Nephron (organoid): ENCODE results near the gene FRMD6.

Source experiments
- H3K27ac Mint-ChIP-seq, 3 experiments: 2 replicates each; pipeline ENCODE4 v1.8.0; 2020; ENCODE audit warnings: mixed read lengths in 3 of 3, mild to moderate bottlenecking in 2 of 3, moderate library complexity in 1 of 3
- H3K27me3 Mint-ChIP-seq: 2 replicates; pipeline ENCODE4 v1.8.0; 2021; ENCODE audit warnings: low read depth, mild to moderate bottlenecking, moderate library complexity, mixed read lengths
- H3K36me3 Mint-ChIP-seq: 2 replicates; pipeline ENCODE4 v1.8.0; 2020; ENCODE audit warnings: low read depth, mixed read lengths
- H3K4me1 Mint-ChIP-seq: 2 replicates; pipeline ENCODE4 v1.8.0; 2020; ENCODE audit warnings: mixed read lengths
- H3K4me3 Mint-ChIP-seq, 3 experiments: 2 replicates each; pipeline ENCODE4 v1.8.0; 2020; ENCODE audit warnings: mild to moderate bottlenecking in 3 of 3, mixed read lengths in 3 of 3, moderate library complexity in 2 of 3
- H3K9me3 Mint-ChIP-seq: 2 replicates; pipeline ENCODE4 v1.8.0; 2020; ENCODE audit warnings: mixed read lengths
- CTCF ChIP-seq, 3 experiments: fragments of 200-600 bp; sonication (generic); IDR thresholded peaks; one replicate each; pipeline ENCODE4 v1.5.0; 2021; ENCODE audit warnings: antibody characterized with exemption in 3 of 3; ENCODE audit not compliant: unreplicated experiment in 3 of 3

The FRMD6 gene

GRCh38 chr14:51730684-51731083, 79.0 kb downstream of the FRMD6 start:
- Mint-ChIP-seq H3K4me1 (peaks cover 5% of the 10 kb centered on the region), H3K36me3 (peaks cover 29% of the 10 kb centered on the region), H3K27ac (no peak overlapping the region), H3K9me3 (no peaks in the 10 kb centered on the region), H3K27me3 (no peaks in the 10 kb centered on the region), H3K4me3 (no peak overlapping the region)
- no peak for TF ChIP-seq CTCF (IDR thresholded peaks at IDR 0.05; ENCODE audit: unreplicated experiment in 3 of 3)

DNA sequence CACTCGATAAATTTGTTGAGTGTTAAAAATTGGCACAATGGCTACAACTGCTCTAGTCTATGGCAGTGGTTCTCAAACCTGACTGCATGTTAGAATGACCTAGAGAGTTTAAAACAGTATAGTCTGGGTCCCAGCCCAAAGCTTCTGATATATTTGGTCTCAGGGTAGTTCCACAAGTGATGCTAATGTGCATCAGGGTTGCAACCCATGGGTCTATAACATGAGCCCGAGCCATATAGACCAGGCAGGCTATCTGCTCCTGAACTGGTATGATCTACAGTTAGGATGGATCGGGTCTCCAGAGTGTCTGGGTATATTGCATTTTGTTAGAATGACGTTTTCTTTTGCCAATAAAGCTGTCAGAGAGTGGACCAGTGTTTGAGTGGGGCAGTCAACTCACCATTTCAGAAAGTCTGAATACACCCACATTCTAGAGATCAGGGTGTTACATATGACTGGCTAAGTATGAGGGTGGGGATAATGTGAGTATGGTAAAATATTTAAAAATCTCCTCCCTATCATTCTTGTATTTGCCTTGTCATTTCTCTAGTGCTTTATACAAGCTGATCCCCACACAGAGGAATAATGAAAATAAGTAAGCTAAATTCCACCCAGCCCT, 80.9 kb downstream of the FRMD6 start:
- Mint-ChIP-seq H3K4me1 (peaks cover 7% of the 10 kb centered on the region), H3K9me3 (no peaks in the 10 kb centered on the region), H3K27ac (no peak overlapping the region), H3K27me3 (no peaks in the 10 kb centered on the region), H3K4me3 (no peak overlapping the region), H3K36me3 (peaks cover 15% of the 10 kb centered on the region)
- TF ChIP-seq CTCF (IDR thresholded peaks at IDR 0.05; ENCODE audit: unreplicated experiment in 3 of 3) = no peak

- no peak overlapping the region for H3K4me3 Mint-ChIP-seq
- no peak overlapping the region for H3K27ac Mint-ChIP-seq
- peaks cover 9% of the 10 kb centered on the region for H3K36me3 Mint-ChIP-seq
- no peaks in the 10 kb centered on the region for H3K9me3 Mint-ChIP-seq
- H3K4me1 Mint-ChIP-seq = peaks cover 9% of the 10 kb centered on the region
- H3K27me3 Mint-ChIP-seq = no peaks in the 10 kb centered on the region
- no peak for TF ChIP-seq CTCF (IDR thresholded peaks at IDR 0.05; ENCODE audit: unreplicated experiment in 3 of 3)
These were observed 81.4 kb downstream of the FRMD6 start for GRCh38 chr14:51733147-51733546.

GRCh38 chr14:51735851-51736250, 84.1 kb downstream of the FRMD6 start:
- no peaks in the 10 kb centered on the region for H3K36me3 Mint-ChIP-seq
- peaks cover 17% of the 10 kb centered on the region for H3K4me1 Mint-ChIP-seq
- H3K27ac Mint-ChIP-seq = no peak overlapping the region
- no peaks in the 10 kb centered on the region for H3K9me3 Mint-ChIP-seq
- no peak overlapping the region for H3K4me3 Mint-ChIP-seq
- TF ChIP-seq CTCF (IDR thresholded peaks at IDR 0.05; ENCODE audit: unreplicated experiment in 3 of 3) = no peak
- no peaks in the 10 kb centered on the region for H3K27me3 Mint-ChIP-seq

- H3K36me3 Mint-ChIP-seq = no peaks in the 10 kb centered on the region
- H3K27ac Mint-ChIP-seq = no peak overlapping the region
These were observed 87.0 kb downstream of the FRMD6 start for GRCh38 chr14:51738754-51739153.

More at GRCh38 chr14:51738754-51739153, 87.0 kb downstream of the FRMD6 start:
- Mint-ChIP-seq H3K27me3 (no peaks in the 10 kb centered on the region), H3K9me3 (peaks cover 11% of the 10 kb centered on the region), H3K4me1 (peaks cover 17% of the 10 kb centered on the region), H3K4me3 (no peak overlapping the region)
- no peak for TF ChIP-seq CTCF (IDR thresholded peaks at IDR 0.05; ENCODE audit: unreplicated experiment in 3 of 3)
